ENCODE results near the gene ALDH1A3. TPM values are rescaled to one million over a fixed set of nuclear protein-coding genes. Genes with fewer than 3 reads are reported as not detected.
A peak's percentile ranks its signal among the peaks of the same experiment; 100 is the strongest.

Gene ALDH1A3
- total RNA-seq, 1 donor from 2014 or later: 2.9 TPM

DNA sequence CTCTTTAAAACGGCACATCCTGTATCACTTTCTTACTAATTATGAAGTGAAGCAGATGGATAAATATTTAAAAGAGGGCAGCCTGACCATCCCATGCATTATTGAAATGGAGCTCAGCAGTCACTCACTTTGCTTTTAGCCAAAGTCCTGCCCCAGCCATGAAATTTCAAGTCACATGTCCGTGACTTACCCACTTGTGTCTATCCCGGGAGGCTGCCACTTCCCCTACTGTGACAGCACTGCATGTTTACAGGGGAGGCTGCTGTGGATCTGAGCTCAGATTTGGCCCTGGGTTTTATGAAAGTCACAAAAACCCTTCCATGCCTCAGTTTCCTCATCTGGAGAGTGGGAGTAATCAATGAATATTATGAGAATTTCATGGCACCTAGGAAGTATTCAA, 21.7 kb downstream of the ALDH1A3 start:
- TF ChIP-seq, protein P1, sequence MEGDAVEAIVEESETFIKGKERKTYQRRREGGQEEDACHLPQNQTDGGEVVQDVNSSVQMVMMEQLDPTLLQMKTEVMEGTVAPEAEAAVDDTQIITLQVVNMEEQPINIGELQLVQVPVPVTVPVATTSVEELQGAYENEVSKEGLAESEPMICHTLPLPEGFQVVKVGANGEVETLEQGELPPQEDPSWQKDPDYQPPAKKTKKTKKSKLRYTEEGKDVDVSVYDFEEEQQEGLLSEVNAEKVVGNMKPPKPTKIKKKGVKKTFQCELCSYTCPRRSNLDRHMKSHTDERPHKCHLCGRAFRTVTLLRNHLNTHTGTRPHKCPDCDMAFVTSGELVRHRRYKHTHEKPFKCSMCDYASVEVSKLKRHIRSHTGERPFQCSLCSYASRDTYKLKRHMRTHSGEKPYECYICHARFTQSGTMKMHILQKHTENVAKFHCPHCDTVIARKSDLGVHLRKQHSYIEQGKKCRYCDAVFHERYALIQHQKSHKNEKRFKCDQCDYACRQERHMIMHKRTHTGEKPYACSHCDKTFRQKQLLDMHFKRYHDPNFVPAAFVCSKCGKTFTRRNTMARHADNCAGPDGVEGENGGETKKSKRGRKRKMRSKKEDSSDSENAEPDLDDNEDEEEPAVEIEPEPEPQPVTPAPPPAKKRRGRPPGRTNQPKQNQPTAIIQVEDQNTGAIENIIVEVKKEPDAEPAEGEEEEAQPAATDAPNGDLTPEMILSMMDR (IDR thresholded peaks at IDR 0.05; ENCODE audit: borderline replicate concordance): no peak
- intact Hi-C loops (cut with micrococcal nuclease): no loop called here
- H3K4me3 ChIP-seq: no peak overlapping the region

DNA sequence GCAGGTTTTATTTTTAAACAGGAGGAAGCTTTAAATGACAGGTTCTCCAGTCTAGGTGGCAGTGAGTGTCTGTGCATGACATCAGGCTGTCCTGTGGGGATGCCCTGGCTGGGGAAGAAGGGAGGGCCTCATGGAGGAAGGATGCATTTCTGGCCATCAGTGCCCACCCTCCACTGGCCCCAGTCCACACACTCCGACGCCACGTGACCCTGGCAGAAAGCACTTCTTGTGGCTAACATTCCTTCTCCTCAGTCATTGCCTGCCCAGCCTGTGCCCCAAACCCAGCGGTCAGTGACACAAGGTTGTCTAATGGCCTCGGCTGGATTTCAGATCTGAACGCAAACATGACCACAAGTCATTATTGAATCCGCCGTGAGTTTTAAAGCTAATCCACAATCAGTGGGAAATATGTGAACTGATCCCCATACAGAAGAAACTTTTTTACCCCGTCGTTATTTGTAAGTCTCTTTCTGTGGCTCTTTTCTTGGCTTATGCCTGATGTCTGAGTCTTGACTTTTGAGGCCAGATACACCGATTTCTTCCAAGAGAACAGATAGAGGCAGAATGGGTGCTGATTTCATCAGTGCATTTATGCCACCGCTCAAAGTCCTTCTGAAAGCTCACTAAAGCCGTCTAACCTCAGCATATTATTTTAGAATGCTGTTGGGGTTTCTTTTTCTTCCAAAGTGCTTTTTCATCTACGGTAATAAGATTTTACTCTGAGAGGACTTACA, 22.2 kb downstream of the ALDH1A3 start:
- Histone ChIP-seq H3K4me1 (peaks cover 46% of the 10 kb centered on the region), H3K36me3 (no peaks in the 10 kb centered on the region), H3K4me3 (peak overlapping the region; percentile 52), H3K9me3 (replicated peaks) (no peaks in the 10 kb centered on the region), H3K27me3 (ENCODE audit: low read depth) (peaks cover 9% of the 10 kb centered on the region), H3K27ac (replicated peaks) (peak overlapping the region; percentile 82)
- DNase-seq: no peak
- intact Hi-C loops (cut with micrococcal nuclease): no loop called here
- TF ChIP-seq, protein P1 (IDR thresholded peaks at IDR 0.05; ENCODE audit: borderline replicate concordance): no peak

More for the DNA sequence above, 21.7 kb downstream of the ALDH1A3 start:
- Histone ChIP-seq H3K27ac (replicated peaks) (peak overlapping the region; percentile 82), H3K27me3 (ENCODE audit: low read depth) (peaks cover 13% of the 10 kb centered on the region), H3K9me3 (replicated peaks) (no peaks in the 10 kb centered on the region), H3K4me1 (peaks cover 46% of the 10 kb centered on the region), H3K36me3 (no peaks in the 10 kb centered on the region)
- no peak for DNase-seq

DNA sequence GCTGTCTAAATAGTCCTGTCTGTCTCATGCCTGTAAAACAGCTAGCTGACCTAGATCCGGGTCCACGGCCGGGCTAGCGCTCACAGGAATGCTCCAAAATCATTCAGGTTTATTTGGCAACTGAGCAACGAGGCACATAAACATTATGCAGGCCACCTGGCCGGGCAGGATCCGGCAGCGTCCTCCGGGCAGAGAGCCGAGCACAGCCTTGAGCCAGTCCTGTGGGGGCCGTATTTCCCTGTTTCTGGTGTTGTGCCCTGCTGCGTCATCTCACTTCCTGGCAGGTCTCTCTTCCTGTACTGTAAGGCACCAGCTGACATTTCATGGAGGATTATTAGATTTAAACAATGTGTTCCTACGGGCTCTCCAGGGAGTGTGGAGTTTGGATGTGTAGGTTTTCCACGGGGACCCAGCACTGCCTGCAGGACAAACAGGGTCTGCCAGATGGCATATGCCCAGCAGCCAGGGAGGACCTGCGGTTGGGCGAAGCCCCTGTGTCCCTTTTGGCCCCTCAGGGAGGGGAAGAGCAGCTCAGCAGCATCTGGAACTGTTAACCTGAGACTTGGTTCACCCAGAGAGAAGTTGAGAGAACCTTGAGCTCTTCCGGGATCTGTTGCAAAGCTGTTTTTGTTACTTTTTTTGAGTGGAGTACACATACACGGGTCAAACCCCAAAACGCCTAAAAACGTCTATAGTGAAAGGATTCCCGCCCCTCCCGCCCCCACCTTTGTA, 23.0 kb downstream of the ALDH1A3 start:
- H3K4me3 ChIP-seq: peak overlapping the region; percentile 52
- peaks cover 46% of the 10 kb centered on the region for H3K4me1 ChIP-seq
- H3K27ac ChIP-seq (replicated peaks): peak overlapping the region; percentile 82
- H3K27me3 ChIP-seq (ENCODE audit: low read depth): peaks cover 11% of the 10 kb centered on the region
- intact Hi-C loops (cut with micrococcal nuclease): no loop called here
- H3K9me3 ChIP-seq (replicated peaks): no peaks in the 10 kb centered on the region
- peak; percentile 65 for DNase-seq
- TF ChIP-seq, protein P1 (IDR thresholded peaks at IDR 0.05; ENCODE audit: borderline replicate concordance): no peak
- H3K36me3 ChIP-seq: no peaks in the 10 kb centered on the region

DNA sequence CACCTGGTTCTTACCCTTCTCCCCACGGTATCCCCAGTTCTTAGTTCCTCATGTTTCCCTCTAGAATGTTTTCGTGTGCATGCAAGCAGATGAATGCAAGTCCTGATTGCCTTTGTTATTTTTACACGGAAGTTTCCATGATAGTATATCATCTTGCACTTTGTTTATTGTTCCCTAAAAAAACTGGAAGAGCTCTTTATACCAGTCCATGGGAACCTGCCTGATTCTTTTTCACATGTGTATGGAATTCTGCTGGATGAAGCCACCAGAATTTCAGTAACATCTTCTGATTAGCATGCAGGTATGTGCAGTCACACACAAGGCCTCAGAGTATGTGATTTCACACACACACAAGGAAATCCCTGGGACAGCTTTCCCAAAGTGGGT, 23.5 kb downstream of the ALDH1A3 start:
- no peaks in the 10 kb centered on the region for H3K36me3 ChIP-seq
- peaks cover 46% of the 10 kb centered on the region for H3K4me1 ChIP-seq
- no peak for DNase-seq
- no peaks in the 10 kb centered on the region for H3K9me3 ChIP-seq (replicated peaks)
- no peak overlapping the region for H3K4me3 ChIP-seq
- peak overlapping the region; percentile 82 for H3K27ac ChIP-seq (replicated peaks)
- intact Hi-C loops (cut with micrococcal nuclease): no loop called here
- peaks cover 10% of the 10 kb centered on the region for H3K27me3 ChIP-seq (ENCODE audit: low read depth)
- TF ChIP-seq, protein P1 (IDR thresholded peaks at IDR 0.05; ENCODE audit: borderline replicate concordance): no peak

DNA sequence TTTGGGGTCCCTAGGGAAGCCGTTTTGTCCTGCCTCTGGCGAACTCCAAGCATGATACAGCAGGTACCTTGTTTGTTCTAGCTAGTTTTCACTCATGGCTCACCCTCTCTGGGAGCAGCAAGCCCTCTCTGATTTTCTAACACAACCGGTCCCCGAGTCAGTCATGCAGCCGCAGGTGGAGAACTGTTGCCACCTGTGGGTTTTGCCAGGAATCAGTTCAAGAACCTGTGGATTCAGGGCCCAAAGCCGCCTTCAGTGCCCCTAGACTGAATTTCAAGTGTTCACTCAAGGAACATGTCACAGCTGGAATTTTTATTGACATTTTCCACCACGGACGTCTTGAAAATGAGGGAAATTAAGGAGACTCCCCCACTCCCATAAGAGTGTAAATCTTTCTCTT, 26.2 kb downstream of the ALDH1A3 start:
- no peak overlapping the region for H3K4me3 ChIP-seq
- intact Hi-C loops (cut with micrococcal nuclease): no loop called here
- no peak overlapping the region for H3K27ac ChIP-seq (replicated peaks)
- DNase-seq: no peak
- H3K36me3 ChIP-seq: no peaks in the 10 kb centered on the region
- peaks cover 23% of the 10 kb centered on the region for H3K27me3 ChIP-seq (ENCODE audit: low read depth)
- peaks cover 25% of the 10 kb centered on the region for H3K4me1 ChIP-seq
- H3K9me3 ChIP-seq (replicated peaks): no peaks in the 10 kb centered on the region
- TF ChIP-seq, protein P1 (IDR thresholded peaks at IDR 0.05; ENCODE audit: borderline replicate concordance): no peak
